Left kidney (tissue), 2 donors: ENCODE results near the gene CCDC93. TPM values are rescaled to one million over a fixed set of nuclear protein-coding genes. Genes with fewer than 3 reads are reported as not detected.
"Not testable (repeated sequence)": the region's sequence is repeated elsewhere in the genome, so short reads cannot be mapped to it uniquely, and the experiment has no call there.

Source experiments
- DNase-seq: peaks from one replicate; pipeline ENCODE4 v3.0.0-alpha.2; 2013
- polyA plus RNA-seq: library from polyadenylated mRNA; unstranded; fragments of 120-200 nt; gene quantifications from one replicate; pipeline ENCODE4 v1.2.1, GENCODE V29; 2013; ENCODE audit not compliant: insufficient read length

Gene CCDC93
- polyA plus RNA-seq, 1 donor, result 58.9 TPM

DNA sequence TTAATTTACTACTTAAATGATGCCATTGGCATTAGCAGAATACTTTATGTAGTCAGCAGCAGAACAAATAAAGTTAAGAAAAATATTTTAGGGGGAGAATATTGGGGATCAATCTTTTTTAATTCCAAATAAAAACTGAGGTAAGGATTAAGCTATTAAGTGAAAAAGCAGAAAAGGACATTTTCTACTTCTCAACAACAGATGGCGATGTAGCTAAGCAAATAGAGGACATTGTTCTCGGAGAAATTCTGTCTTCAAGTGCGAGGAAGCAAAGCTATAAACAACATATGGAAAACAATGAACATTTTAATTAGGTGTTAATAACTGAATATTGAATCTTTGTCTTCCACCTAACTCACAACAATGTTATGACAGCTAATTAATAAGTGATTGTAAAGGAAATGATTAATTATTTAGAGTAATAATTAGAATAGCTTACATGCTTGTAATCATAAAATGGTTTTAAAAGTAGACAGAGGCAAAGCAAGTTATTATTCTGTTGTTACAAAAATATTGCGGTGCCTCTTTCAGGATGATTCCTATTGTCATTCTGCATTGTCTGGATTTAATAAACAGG, 32.9 kb upstream of the CCDC93 start:
- no peak for DNase-seq

- no peak for DNase-seq
Observed at GRCh38 chr2:118045286-118045685, 31.4 kb upstream of the CCDC93 start.

- no peak for DNase-seq
Observed at GRCh38 chr2:118044854-118045253, 31.0 kb upstream of the CCDC93 start.

DNA sequence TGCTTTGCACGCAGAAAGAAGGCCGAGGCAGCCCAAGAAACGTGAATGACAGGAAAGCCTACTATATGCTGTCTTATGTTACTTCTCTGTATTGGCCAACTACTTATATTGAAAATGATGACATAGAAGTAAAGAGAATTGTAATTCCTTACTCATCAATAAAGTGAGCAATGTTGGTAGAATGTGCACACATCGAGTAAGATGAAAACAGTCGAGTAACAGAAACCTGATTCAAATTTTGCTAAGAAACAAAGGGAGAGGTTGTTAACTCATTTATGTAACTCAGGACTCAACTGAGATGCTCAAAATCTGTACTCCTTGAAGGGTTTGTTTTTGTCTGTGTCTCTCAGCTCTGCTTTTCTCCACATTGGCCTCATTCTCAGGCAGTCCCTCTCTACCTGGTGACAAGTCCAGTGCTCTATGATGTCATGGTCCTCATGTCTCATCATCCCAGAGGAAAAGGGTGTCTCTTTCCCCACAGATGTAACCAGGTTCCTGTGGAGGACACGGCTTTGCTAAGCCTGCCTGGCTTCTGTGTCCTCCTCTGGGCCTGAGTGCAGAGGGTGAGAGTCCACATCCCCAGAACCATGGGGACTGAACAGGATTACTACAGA, 30.3 kb upstream of the CCDC93 start:
- DNase-seq, result no peak

- DNase-seq, result no peak
Observed at GRCh38 chr2:118040891-118041290, 27.0 kb upstream of the CCDC93 start.

GRCh38 chr2:118032169-118033013, 18.5 kb upstream of the CCDC93 start:
- DNase-seq, result no peak

- no peak for DNase-seq
Observed at GRCh38 chr2:118031566-118031965, 17.7 kb upstream of the CCDC93 start.

GRCh38 chr2:118029025-118029424, 15.2 kb upstream of the CCDC93 start:
- DNase-seq, result no peak

DNA sequence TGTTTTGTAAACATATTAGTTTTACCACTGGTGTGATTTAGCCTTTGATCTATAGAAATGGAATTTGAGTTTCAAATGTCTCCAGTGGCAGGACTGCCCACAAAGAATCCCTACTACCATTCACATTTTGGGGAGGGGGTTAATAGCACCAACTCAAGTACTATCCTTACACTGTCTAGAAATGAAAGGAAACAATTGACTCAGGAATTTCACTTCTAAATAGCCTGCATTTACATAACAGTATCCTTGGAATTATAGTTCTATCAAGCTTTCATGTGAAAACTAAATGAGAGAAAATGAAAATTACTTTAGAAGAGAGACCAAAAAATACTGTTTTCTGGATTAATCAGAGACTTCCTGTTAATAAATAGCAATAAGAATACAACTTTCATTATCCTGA, 7.5 kb upstream of the CCDC93 start:
- DNase-seq, result no peak

GRCh38 chr2:118019821-118020220, 6.0 kb upstream of the CCDC93 start:
- no peak for DNase-seq

- DNase-seq, result no peak
Observed at GRCh38 chr2:118016911-118017310, 3.0 kb upstream of the CCDC93 start.

DNA sequence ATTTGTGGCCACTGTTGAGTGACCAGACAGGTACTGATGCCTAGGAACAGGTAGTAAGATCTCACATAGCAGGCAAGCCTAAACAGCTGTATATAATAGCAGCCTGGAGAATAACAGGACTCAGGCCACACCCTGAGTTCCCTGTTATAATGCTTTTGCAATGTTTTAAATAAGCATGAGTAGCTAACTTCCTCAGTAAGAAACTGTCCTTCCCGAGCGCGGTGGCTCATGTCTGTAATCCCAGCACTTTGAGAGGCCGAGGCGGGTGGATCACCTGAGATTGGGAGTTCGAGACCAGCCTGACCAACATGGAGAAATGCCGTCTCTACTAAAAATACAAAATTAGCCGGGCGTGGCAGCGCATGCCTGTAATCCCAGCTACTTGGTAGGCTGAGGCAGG, 1.9 kb upstream of the CCDC93 start:
- not testable (repeated sequence) for DNase-seq

GRCh38 chr2:118014492-118014824, 588 bp upstream of the CCDC93 start:
- DNase-seq, result no peak

DNA sequence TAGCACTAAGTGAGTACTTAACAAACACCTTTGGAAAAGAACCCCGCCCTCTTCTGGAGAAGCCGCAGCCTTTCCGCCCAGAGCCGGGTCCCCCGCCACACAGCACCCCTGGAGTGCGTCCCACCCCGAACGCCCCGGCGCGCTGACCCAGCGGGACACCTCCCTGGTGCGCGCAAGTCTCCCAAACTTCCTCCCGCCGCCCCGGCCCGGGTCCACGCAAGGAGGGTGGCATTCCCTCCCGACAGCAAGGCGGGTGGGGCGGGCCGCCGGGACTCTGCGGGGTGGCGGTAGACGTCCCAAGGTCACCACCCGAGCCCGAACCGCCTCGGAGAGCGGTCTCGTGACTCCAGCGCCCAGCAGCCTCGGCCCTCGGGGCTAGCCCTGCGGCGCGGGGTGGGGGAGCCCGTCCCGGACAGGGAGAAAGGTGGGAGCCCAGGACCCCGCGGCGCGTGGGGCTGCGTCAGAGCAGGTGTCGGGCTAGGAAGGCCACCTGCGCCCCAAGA, 598 bp downstream of the CCDC93 start:
- DNase-seq, result no peak

DNA sequence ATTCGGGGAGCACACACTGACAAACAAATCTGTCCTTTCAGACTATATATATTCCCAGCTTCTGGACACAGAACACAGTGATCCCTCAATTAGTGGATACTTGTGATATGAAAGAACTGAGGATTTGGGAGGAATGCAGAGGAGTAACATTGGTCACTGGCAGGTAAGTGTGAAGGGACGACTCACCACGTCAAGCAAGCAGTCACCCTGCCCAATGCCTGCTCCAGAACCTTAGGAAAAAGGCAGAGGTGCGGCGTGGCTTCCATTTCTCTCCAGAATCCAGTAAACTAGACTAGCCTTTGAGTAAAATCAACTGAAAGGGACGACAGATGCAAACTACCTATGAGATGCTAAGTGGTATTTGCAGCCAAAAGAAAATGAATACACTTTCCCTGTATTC, 1.1 kb downstream of the CCDC93 start:
- no peak for DNase-seq

- DNase-seq, result no peak
Observed at GRCh38 chr2:118010473-118010872, 3.4 kb downstream of the CCDC93 start.

GRCh38 chr2:118006861-118007260, 7.0 kb downstream of the CCDC93 start:
- DNase-seq, result no peak

GRCh38 chr2:118006326-118006725, 7.5 kb downstream of the CCDC93 start:
- DNase-seq, result no peak

GRCh38 chr2:118003396-118003824, 10.5 kb downstream of the CCDC93 start:
- peak; percentile 77 for DNase-seq

- DNase-seq, result no peak
Observed at GRCh38 chr2:118000041-118000440, 13.8 kb downstream of the CCDC93 start.

DNA sequence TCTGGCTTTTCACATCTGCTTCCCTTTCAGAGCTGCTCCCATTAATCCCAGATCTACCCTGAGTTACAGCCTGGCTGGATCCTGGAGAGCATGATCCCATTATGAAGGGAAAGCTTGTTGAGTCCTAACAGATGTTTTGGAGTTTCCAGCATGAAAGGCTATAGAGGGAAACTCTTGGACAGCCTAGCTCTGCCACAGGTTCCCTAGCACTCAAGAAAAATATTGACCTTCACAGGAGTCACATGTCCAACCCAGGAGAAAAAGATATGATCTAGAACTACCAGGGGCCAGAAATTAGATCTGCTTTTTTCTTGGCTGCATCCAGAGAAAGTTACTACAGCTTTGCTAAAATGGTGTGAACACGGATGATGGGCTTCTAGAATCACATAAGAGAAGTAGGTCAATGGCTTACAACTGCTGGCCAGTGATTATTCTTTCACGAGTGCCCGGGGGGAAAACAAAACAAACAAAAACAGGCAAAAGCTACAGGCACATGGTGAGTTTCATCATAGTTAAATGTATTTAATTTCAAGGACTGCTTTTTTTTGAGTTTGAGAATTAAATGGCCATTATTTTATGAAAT, 15.9 kb downstream of the CCDC93 start:
- DNase-seq, result no peak

GRCh38 chr2:117996525-117996924, 17.3 kb downstream of the CCDC93 start:
- DNase-seq, result no peak

GRCh38 chr2:117994729-117995128, 19.1 kb downstream of the CCDC93 start:
- DNase-seq, result no peak
